HG03520 (cell line): ENCODE data around the gene RAB40C.

Source experiments
- ATAC-seq: cut with Tn5 transposase; IDR thresholded peaks from one replicate; pipeline ENCODE4 v1.9.1; 2021; ENCODE audit warnings: mild to moderate bottlenecking, moderate library complexity; ENCODE audit not compliant: unreplicated experiment

Gene RAB40C

GRCh38 chr16:589658-590187 is at the start of gene RAB40C:
TSS of gene RAB40C (plus strand) at chr16:590066. CDS start at chr16:590292, 226 bp downstream.
- peak; percentile 78 for ATAC-seq

GRCh38 chr16:540645-541340 is 49.1 kb upstream of the RAB40C start:
- no peak for ATAC-seq

GRCh38 chr16:543301-544164 is 46.3 kb upstream of the RAB40C start:
- no peak for ATAC-seq

GRCh38 chr16:544517-544916 is 45.3 kb upstream of the RAB40C start:
- ATAC-seq, result no peak

- ATAC-seq, result no peak
These were observed 42.7 kb upstream of the RAB40C start for GRCh38 chr16:546909-547770.

- ATAC-seq, result no peak
These were observed 41.3 kb upstream of the RAB40C start for GRCh38 chr16:548586-548985.

GRCh38 chr16:549544-550263 is 40.2 kb upstream of the RAB40C start:
- no peak for ATAC-seq

- ATAC-seq, result no peak
These were observed 38.7 kb upstream of the RAB40C start for GRCh38 chr16:551210-551609.

GRCh38 chr16:552171-552570 is 37.7 kb upstream of the RAB40C start:
- ATAC-seq, result no peak

GRCh38 chr16:553601-554296 is 36.1 kb upstream of the RAB40C start:
- no peak for ATAC-seq

GRCh38 chr16:554297-554621 is 35.6 kb upstream of the RAB40C start:
- no peak for ATAC-seq

- ATAC-seq, result no peak
These were observed 35.1 kb upstream of the RAB40C start for GRCh38 chr16:554640-555365.

GRCh38 chr16:555528-556473 is 34.1 kb upstream of the RAB40C start:
- no peak for ATAC-seq

- ATAC-seq, result no peak
These were observed 33.2 kb upstream of the RAB40C start for GRCh38 chr16:556474-557173.

- no peak for ATAC-seq
These were observed 32.2 kb upstream of the RAB40C start for GRCh38 chr16:557463-558297.

GRCh38 chr16:558298-559020 is 31.4 kb upstream of the RAB40C start:
- ATAC-seq, result no peak
